Peyer's patch (tissue), 4 donors: Measurements from ENCODE around the gene MYMK.

Experiments used
- POLR2A ChIP-seq, 2 donors: fragments of 450-650 bp; IDR thresholded peaks; one replicate each; pipeline ENCODE4 v1.5.1; 2017; ENCODE audit warnings: antibody characterized with exemption in 2 of 2, mild to moderate bottlenecking in 2 of 2, moderate library complexity in 2 of 2
- TF ChIP-seq, protein P1 (sequence below), 6 experiments: fragments of 450-650 bp in 4 of 6; fragments of 200-600 bp in 2 of 6; sonication (generic) in 1 of 6; IDR thresholded peaks; one replicate each; pipeline ENCODE4 v1.5.1; 2017 to 2019; ENCODE audit warnings: antibody characterized with exemption in 6 of 6, mild to moderate bottlenecking in 3 of 6, moderate library complexity in 1 of 6

DNA sequence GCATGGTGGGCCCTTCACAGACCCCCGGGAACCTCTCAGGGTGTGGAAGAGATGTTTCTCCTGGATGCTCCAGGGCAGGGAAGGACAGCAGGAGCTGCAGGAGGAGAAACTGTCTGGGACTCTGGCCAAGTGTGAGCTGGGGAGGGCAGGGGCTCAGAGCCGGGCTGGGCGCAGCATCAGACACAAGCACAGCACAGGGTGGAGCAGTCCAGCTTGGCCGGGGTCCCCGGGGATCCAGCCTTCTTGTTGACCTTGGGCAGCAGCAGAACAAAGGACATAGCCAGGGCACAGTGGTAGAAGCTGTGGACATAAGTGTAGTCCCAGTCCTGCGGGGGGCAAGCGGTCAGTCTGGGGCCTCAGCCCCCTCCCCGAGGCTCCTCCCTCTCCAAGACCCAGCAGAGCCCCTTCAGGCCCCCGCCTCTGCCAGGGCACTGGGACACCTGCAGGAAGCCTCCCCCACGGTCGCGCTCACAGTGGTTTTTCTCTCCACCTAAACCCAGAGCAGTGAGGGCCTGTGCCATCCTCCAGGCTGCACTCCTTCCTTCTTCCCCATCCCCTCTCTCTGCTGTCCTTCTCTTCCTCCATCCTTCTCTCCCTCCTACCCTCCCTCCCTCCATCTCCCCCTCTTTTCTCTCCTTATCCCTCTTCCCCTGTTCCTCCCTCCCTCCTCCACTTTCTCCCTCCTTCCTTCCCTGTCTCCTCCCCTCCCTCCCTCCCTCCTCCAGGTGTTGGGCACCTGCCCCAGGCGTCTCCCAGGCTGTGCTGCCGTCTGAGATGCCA is 10.1 kb downstream of the MYMK start:
- TF ChIP-seq, protein P1, sequence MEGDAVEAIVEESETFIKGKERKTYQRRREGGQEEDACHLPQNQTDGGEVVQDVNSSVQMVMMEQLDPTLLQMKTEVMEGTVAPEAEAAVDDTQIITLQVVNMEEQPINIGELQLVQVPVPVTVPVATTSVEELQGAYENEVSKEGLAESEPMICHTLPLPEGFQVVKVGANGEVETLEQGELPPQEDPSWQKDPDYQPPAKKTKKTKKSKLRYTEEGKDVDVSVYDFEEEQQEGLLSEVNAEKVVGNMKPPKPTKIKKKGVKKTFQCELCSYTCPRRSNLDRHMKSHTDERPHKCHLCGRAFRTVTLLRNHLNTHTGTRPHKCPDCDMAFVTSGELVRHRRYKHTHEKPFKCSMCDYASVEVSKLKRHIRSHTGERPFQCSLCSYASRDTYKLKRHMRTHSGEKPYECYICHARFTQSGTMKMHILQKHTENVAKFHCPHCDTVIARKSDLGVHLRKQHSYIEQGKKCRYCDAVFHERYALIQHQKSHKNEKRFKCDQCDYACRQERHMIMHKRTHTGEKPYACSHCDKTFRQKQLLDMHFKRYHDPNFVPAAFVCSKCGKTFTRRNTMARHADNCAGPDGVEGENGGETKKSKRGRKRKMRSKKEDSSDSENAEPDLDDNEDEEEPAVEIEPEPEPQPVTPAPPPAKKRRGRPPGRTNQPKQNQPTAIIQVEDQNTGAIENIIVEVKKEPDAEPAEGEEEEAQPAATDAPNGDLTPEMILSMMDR (IDR thresholded peaks at IDR 0.05) = no peak
- TF ChIP-seq POLR2A (IDR thresholded peaks at IDR 0.05) = no peak
